IMR-90 (cell line): ENCODE results near the gene TMEM37. TPM values are rescaled to one million over a fixed set of nuclear protein-coding genes. Genes with fewer than 3 reads are reported as not detected.
A peak's percentile ranks its signal among the peaks of the same experiment; 100 is the strongest.

Experiments used
- ATAC-seq: fragments of 200-7000 bp; cut with Tn5 transposase; 2 replicates; pipeline ENCODE4 v1.9.1; 2020; ENCODE audit warnings: low read depth, mild to moderate bottlenecking, moderate library complexity
- BruUV-seq: library from RNA; stranded (reverse); fragments of 400-500 nt; replicated peaks from 2 replicates; lab custom pipeline; 2021; lab: Mats Ljungman, UMichigan
- CTCF ChIA-PET: fragments of 300-600 bp; formaldehyde crosslinking; extraction: SDS; loops from one replicate; lab custom pipeline; 2021; ENCODE audit warnings: antibody characterized with exemption; lab: Yijun Ruan, JAX
- POLR2A ChIA-PET: fragments of 300-600 bp; sonication (Branson Sonifier 250); formaldehyde crosslinking; loops from one replicate; lab custom pipeline; 2022; ENCODE audit warnings: antibody characterized with exemption; ENCODE audit not compliant: unreplicated experiment; lab: Charles Lee
- DNase-seq: peaks from one replicate; pipeline ENCODE4 v3.0.0; 2013
- H2AFZ ChIP-seq: replicated peaks from 2 replicates; pipeline ENCODE3; 2013; ENCODE audit warnings: low read length, mild to moderate bottlenecking; ENCODE audit not compliant: poor library complexity
- H2AK5ac ChIP-seq: 2 replicates; pipeline ENCODE4 v1.6.1; 2013; ENCODE audit warnings: low read depth, low read length, inconsistent platforms
- H2AK9ac ChIP-seq: replicated peaks from 2 replicates; pipeline ENCODE3; 2013; ENCODE audit warnings: mild to moderate bottlenecking, low read depth, low read length, moderate library complexity; ENCODE audit not compliant: poor library complexity
- H2BK120ac ChIP-seq: 2 replicates; pipeline ENCODE4 v1.6.1; 2013; ENCODE audit warnings: low read depth, low read length, inconsistent platforms
- H2BK15ac ChIP-seq: 3 replicates; pipeline ENCODE4 v1.6.1; 2013; ENCODE audit warnings: low read depth, low read length, inconsistent platforms
- H2BK20ac ChIP-seq: 2 replicates; pipeline ENCODE4 v1.6.1; 2013; ENCODE audit warnings: low read depth, mild to moderate bottlenecking, inconsistent platforms, low read length, moderate library complexity
- H2BK5ac ChIP-seq: 2 replicates; pipeline ENCODE4 v1.6.1; 2013; ENCODE audit warnings: mild to moderate bottlenecking, low read depth, low read length, inconsistent platforms; ENCODE audit not compliant: poor library complexity, severe bottlenecking
- H3K14ac ChIP-seq: replicated peaks from 2 replicates; pipeline ENCODE4 v1.6.1; 2013; ENCODE audit warnings: low read depth, low read length, inconsistent platforms
- H3K18ac ChIP-seq: 2 replicates; pipeline ENCODE4 v1.6.1; 2013; ENCODE audit warnings: low read depth, low read length, control low read depth
- H3K23ac ChIP-seq: 2 replicates; pipeline ENCODE4 v1.6.1; 2013; ENCODE audit warnings: low read depth, low read length, inconsistent platforms
- H3K27ac ChIP-seq: 2 replicates; pipeline ENCODE4 v1.5.1; 2013; ENCODE audit warnings: mild to moderate bottlenecking, control low read depth, low read length; ENCODE audit not compliant: insufficient read depth
- H3K27me3 ChIP-seq: 2 replicates; pipeline ENCODE4 v1.6.1; 2013; ENCODE audit warnings: low read length; ENCODE audit not compliant: control insufficient read depth, insufficient read depth
- H3K36me3 ChIP-seq: 2 replicates; pipeline ENCODE4 v1.6.1; 2013; ENCODE audit warnings: low read length, mixed read lengths; ENCODE audit not compliant: control insufficient read depth, insufficient read depth
- H3K4ac ChIP-seq: 2 replicates; pipeline ENCODE4 v1.6.1; 2013; ENCODE audit warnings: low read depth, low read length, inconsistent platforms
- H3K4me1 ChIP-seq: 2 replicates; pipeline ENCODE4 v1.6.1; 2013; ENCODE audit warnings: low read length, mixed read lengths; ENCODE audit not compliant: control insufficient read depth, insufficient read depth
- H3K4me2 ChIP-seq: 2 replicates; pipeline ENCODE4 v1.6.1; 2013; ENCODE audit warnings: low read depth, mild to moderate bottlenecking, control low read depth, low read length, moderate library complexity
- H3K4me3 ChIP-seq: 2 replicates; pipeline ENCODE4 v1.5.1; 2013; ENCODE audit warnings: low read depth, mild to moderate bottlenecking, control low read depth, low read length, moderate library complexity; ENCODE audit not compliant: insufficient read depth
- H3K56ac ChIP-seq: 2 replicates; pipeline ENCODE4 v1.6.1; 2013; ENCODE audit warnings: low read length, inconsistent platforms; ENCODE audit not compliant: insufficient read depth; ENCODE audit errors: extremely low read depth
- H3K79me1 ChIP-seq, 2 experiments: 2 replicates each; pipeline ENCODE4 v1.6.1; 2013; ENCODE audit warnings: low read length in 2 of 2, inconsistent platforms in 1 of 2, low read depth in 1 of 2
- H3K9ac ChIP-seq: 2 replicates; pipeline ENCODE4 v1.6.1; 2013; ENCODE audit warnings: low read depth, low read length, control low read depth
- H3K9me1 ChIP-seq: 2 replicates; pipeline ENCODE4 v1.6.1; 2013; ENCODE audit warnings: low read length, inconsistent platforms; ENCODE audit not compliant: insufficient read depth
- H3K9me3 ChIP-seq: 2 replicates; pipeline ENCODE4 v1.6.1; 2013; ENCODE audit warnings: low read length; ENCODE audit not compliant: control insufficient read depth, insufficient read depth
- H4K20me1 ChIP-seq: 2 replicates; pipeline ENCODE4 v1.6.1; 2013; ENCODE audit warnings: low read length, inconsistent platforms; ENCODE audit not compliant: insufficient read depth
- H4K5ac ChIP-seq: 2 replicates; pipeline ENCODE4 v1.6.1; 2013; ENCODE audit warnings: mild to moderate bottlenecking, low read depth, low read length, control low read depth
- H4K8ac ChIP-seq, 2 experiments: 2 replicates each; pipeline ENCODE4 v1.6.1; 2013; ENCODE audit warnings: low read depth in 2 of 2, low read length in 2 of 2, control low read depth in 1 of 2, inconsistent platforms in 1 of 2
- H4K91ac ChIP-seq: 2 replicates; pipeline ENCODE4 v1.6.1; 2013; ENCODE audit warnings: low read depth, low read length, inconsistent platforms; ENCODE audit not compliant: insufficient read depth
- CEBPB ChIP-seq: IDR thresholded peaks from 2 replicates; pipeline ENCODE4 v1.6.1; 2012; ENCODE audit warnings: low read depth, low read length, improper control_type of control experiment
- ELK1 ChIP-seq: fragments of 150-350 bp; IDR thresholded peaks from 2 replicates; pipeline ENCODE4 v1.6.1; 2016; ENCODE audit warnings: low read depth, mild to moderate bottlenecking, low read length, moderate library complexity, borderline replicate concordance
- FOS ChIP-seq: fragments of 150-350 bp; IDR thresholded peaks from 2 replicates; pipeline ENCODE4 v1.6.1; 2016; ENCODE audit warnings: low read depth, low read length
- MAFK ChIP-seq: IDR thresholded peaks from 2 replicates; pipeline ENCODE4 v1.6.1; 2012; ENCODE audit warnings: low read depth, low read length, improper control_type of control experiment
- MAZ ChIP-seq: IDR thresholded peaks from 2 replicates; pipeline ENCODE4 v1.6.1; 2012; ENCODE audit warnings: low read depth, mild to moderate bottlenecking, low read length, improper control_type of control experiment, moderate library complexity, borderline replicate concordance
- MXI1 ChIP-seq: IDR thresholded peaks from 2 replicates; pipeline ENCODE4 v1.6.1; 2012; ENCODE audit warnings: low read depth, mild to moderate bottlenecking, low read length, moderate library complexity, borderline replicate concordance
- NFE2L2 ChIP-seq: fragments of 150-350 bp; IDR thresholded peaks from 2 replicates; pipeline ENCODE4 v1.6.1; 2016; ENCODE audit warnings: low read depth, mild to moderate bottlenecking, low read length
- RCOR1 ChIP-seq: IDR thresholded peaks from 2 replicates; pipeline ENCODE4 v1.6.1; 2012; ENCODE audit warnings: mild to moderate bottlenecking, low read length, improper control_type of control experiment; ENCODE audit not compliant: insufficient replicate concordance
- SMC3 ChIP-seq: fragments of 150-350 bp; IDR thresholded peaks from 2 replicates; pipeline ENCODE4 v1.6.1; 2016; ENCODE audit warnings: low read depth, mild to moderate bottlenecking, antibody characterized with exemption, low read length, moderate library complexity
- USF2 ChIP-seq: fragments of 150-350 bp; IDR thresholded peaks from 2 replicates; pipeline ENCODE4 v1.6.1; 2017; ENCODE audit warnings: mild to moderate bottlenecking, antibody characterized with exemption, low read length, low read depth
- WGBS, 2 experiments: methylation state at CpG; one replicate each; pipeline versions ENCODE4 v1.1.5 to v1.1.7; 2013; ENCODE audit warnings: missing lambda C conversion rate in 2 of 2; ENCODE audit not compliant: insufficient read length in 1 of 2; ENCODE audit errors: extremely low coverage in 2 of 2; 5-methylcytosine and 5-hydroxymethylcytosine counted together
- dilution Hi-C: fragments of 300-500 bp; cut with HindIII; formaldehyde crosslinking; loops from one replicate; pipeline ENCODE4 v1.14.3; 2018; ENCODE audit warnings: low sequenced_read_pairs; ENCODE audit not compliant: unreplicated experiment
- in situ Hi-C: fragments of 300-500 bp; cut with MboI; formaldehyde crosslinking; loops from 3 replicates; pipeline ENCODE4 v1.14.3; 2019; ENCODE audit warnings: low sequenced_read_pairs, inconsistent platforms, mixed read lengths
- intact Hi-C: fragments of 100-400 bp; cut with micrococcal nuclease; formaldehyde crosslinking; loops from 2 replicates; pipeline ENCODE4 v1.10.0; 2022
- polyA plus RNA-seq, 3 experiments: library from polyadenylated mRNA; depleted of rRNA; stranded (reverse); fragments of >200 nt; gene quantifications; 2 replicates each; pipeline ENCODE4 v1.2.3, GENCODE V29; 2012; ENCODE audit warnings: low replicate concordance in 1 of 3
- total RNA-seq: library from RNA; depleted of rRNA; stranded (reverse); fragments of >200 nt; gene quantifications from 2 replicates; pipeline ENCODE4 v1.2.3, GENCODE V29; 2012

TMEM37 gene
- total and polyA plus RNA-seq, 2 of the 4 experiments (the other 2 are of a cell fraction) = under 0.01 to 0.39 TPM

- no peaks in the 10 kb centered on the region for H3K79me1 ChIP-seq
- no peak overlapping the region for H2AK5ac ChIP-seq
- in situ Hi-C loops = no loop called here
- no peak overlapping the region for H2BK5ac ChIP-seq
- peaks cover 58% of the 10 kb centered on the region for H3K27me3 ChIP-seq
- H3K4me2 ChIP-seq = no peak overlapping the region
- DNase-seq = no peak
- H4K91ac ChIP-seq = no peak overlapping the region
- no peak overlapping the region for H3K27ac ChIP-seq
- H3K56ac ChIP-seq = no peak overlapping the region
- H2BK120ac ChIP-seq = no peak overlapping the region
- H3K9ac ChIP-seq = no peak overlapping the region
- no peak overlapping the region for H3K14ac ChIP-seq
- no peak overlapping the region for H3K4me3 ChIP-seq
- CTCF ChIA-PET = no interaction called here
- H4K8ac ChIP-seq = no peak overlapping the region
- no peak overlapping the region for H3K18ac ChIP-seq
- H3K36me3 ChIP-seq = no peaks in the 10 kb centered on the region
- no peak for ATAC-seq
- no TSS peak for BruUV-seq
- TF ChIP-seq MAFK (no peak), USF2 (no peak), RCOR1 (no peak), MAZ (no peak), MXI1 (no peak), CEBPB (no peak), FOS (no peak), SMC3 (no peak), NFE2L2 (no peak), ELK1 (no peak)
- no peak overlapping the region for H2BK20ac ChIP-seq
- H3K23ac ChIP-seq = no peak overlapping the region
- peak overlapping the region; percentile 3 for H2AK9ac ChIP-seq
- no peak overlapping the region for H2BK15ac ChIP-seq
- no peak overlapping the region for H2AFZ ChIP-seq
- POLR2A ChIA-PET = no interaction called here
- H3K4ac ChIP-seq = no peak overlapping the region
- 86% methylated on average over 2 of the region's 10 CpGs; no CpG with 5 or more reads in 1 of the 2 experiments for WGBS, 2 experiments
- H3K4me1 ChIP-seq = peaks cover 3% of the 10 kb centered on the region; the same call in 1 of the 2 replicates
- dilution Hi-C loops = no loop called here
- intact Hi-C loops = no loop called here
- no peaks in the 10 kb centered on the region for H4K20me1 ChIP-seq
- H4K5ac ChIP-seq = no peak overlapping the region
- no peaks in the 10 kb centered on the region; the same call in 1 of the 2 replicates for H3K9me3 ChIP-seq
- H3K9me1 ChIP-seq = no peaks in the 10 kb centered on the region
Measured at GRCh38 chr2:119433636-119434327, 2.1 kb downstream of the TMEM37 start.
